Measurements from ENCODE around the gene SSBP4.

GRCh38 chr19:18441804-18442788, 22.9 kb downstream of the SSBP4 start:
- TF ChIP-seq RXRA (IDR thresholded peaks at IDR 0.05) (no peak), HNF4A (conservative IDR thresholded peaks at IDR 0.05) (no peak), RAD21 (IDR thresholded peaks at IDR 0.05) (no peak), YY1 (IDR thresholded peaks at IDR 0.05) (no peak), GABPA (IDR thresholded peaks at IDR 0.05 in 1 of 2, conservative IDR thresholded peaks at IDR 0.05 in 1 of 2) (no peak), REST (IDR thresholded peaks at IDR 0.05) (no peak), TAF1 (conservative IDR thresholded peaks at IDR 0.05) (no peak), FOXA1 (IDR thresholded peaks at IDR 0.05) (no peak)
- TF ChIP-seq, protein P1, sequence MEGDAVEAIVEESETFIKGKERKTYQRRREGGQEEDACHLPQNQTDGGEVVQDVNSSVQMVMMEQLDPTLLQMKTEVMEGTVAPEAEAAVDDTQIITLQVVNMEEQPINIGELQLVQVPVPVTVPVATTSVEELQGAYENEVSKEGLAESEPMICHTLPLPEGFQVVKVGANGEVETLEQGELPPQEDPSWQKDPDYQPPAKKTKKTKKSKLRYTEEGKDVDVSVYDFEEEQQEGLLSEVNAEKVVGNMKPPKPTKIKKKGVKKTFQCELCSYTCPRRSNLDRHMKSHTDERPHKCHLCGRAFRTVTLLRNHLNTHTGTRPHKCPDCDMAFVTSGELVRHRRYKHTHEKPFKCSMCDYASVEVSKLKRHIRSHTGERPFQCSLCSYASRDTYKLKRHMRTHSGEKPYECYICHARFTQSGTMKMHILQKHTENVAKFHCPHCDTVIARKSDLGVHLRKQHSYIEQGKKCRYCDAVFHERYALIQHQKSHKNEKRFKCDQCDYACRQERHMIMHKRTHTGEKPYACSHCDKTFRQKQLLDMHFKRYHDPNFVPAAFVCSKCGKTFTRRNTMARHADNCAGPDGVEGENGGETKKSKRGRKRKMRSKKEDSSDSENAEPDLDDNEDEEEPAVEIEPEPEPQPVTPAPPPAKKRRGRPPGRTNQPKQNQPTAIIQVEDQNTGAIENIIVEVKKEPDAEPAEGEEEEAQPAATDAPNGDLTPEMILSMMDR (IDR thresholded peaks at IDR 0.05; ENCODE audit: low read depth, low read length, missing input control), result no peak
- TF ChIP-seq, protein P2, sequence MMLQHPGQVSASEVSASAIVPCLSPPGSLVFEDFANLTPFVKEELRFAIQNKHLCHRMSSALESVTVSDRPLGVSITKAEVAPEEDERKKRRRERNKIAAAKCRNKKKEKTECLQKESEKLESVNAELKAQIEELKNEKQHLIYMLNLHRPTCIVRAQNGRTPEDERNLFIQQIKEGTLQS (IDR thresholded peaks at IDR 0.05), result no peak
- TF ChIP-seq, protein P3, sequence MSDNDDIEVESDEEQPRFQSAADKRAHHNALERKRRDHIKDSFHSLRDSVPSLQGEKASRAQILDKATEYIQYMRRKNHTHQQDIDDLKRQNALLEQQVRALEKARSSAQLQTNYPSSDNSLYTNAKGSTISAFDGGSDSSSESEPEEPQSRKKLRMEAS (IDR thresholded peaks at IDR 0.05), result no peak
